Colonic mucosa (tissue), 4 donors: ENCODE data around the gene UNC5A. TPM values are rescaled to one million over a fixed set of nuclear protein-coding genes. Genes with fewer than 3 reads are reported as not detected.

Experiments
- DNase-seq: peaks from one replicate; pipeline ENCODE4 v3.0.0-alpha.2; 2020
- H3K27ac ChIP-seq: fragments of 200-600 bp; one replicate; pipeline ENCODE4 v1.8.0; 2021
- H3K27me3 ChIP-seq: fragments of 200-600 bp; one replicate; pipeline ENCODE4 v1.8.0; 2021
- H3K36me3 ChIP-seq: fragments of 200-600 bp; one replicate; pipeline ENCODE4 v1.8.0; 2021
- H3K4me1 ChIP-seq: fragments of 200-600 bp; one replicate; pipeline ENCODE4 v1.8.0; 2021; ENCODE audit warnings: mild to moderate bottlenecking
- H3K4me3 ChIP-seq: fragments of 200-600 bp; one replicate; pipeline ENCODE4 v1.8.0; 2021
- H3K9ac ChIP-seq, 2 donors: one replicate each; pipeline ENCODE4 v1.7.0; 2013; ENCODE audit warnings: control low read depth in 2 of 2, low read depth in 2 of 2, low read length in 2 of 2
- H3K9me3 ChIP-seq: fragments of 200-600 bp; one replicate; pipeline ENCODE4 v1.8.0; 2021
- intact Hi-C: fragments of 100-400 bp; cut with DNase I; formaldehyde crosslinking; loops from one replicate; pipeline ENCODE4 v1.14.1; 2022
- total RNA-seq, 2 donors: library from RNA; stranded (reverse); fragmentation: NEBNext Ultra II Directional in 1 of 2; extraction: Animal tissue kit (Norgen Biotek cat#: 25700) in 1 of 2; gene quantifications; one replicate each; pipeline ENCODE4 v1.2.1, GENCODE V29; 2021
- TF ChIP-seq, protein P1 (sequence below): fragments of 200-600 bp; IDR thresholded peaks from one replicate; pipeline ENCODE4 v1.8.0; 2022; ENCODE audit warnings: antibody characterized with exemption, mild to moderate bottlenecking
- donor health status: healthy.
- donor health status: DM: no; HTN: no; CAD: no.
- donor health status: DM: no; HTN: no; CAD: no.

UNC5A gene
- total RNA-seq, 2 donors from 2014 or later: not detected

DNA sequence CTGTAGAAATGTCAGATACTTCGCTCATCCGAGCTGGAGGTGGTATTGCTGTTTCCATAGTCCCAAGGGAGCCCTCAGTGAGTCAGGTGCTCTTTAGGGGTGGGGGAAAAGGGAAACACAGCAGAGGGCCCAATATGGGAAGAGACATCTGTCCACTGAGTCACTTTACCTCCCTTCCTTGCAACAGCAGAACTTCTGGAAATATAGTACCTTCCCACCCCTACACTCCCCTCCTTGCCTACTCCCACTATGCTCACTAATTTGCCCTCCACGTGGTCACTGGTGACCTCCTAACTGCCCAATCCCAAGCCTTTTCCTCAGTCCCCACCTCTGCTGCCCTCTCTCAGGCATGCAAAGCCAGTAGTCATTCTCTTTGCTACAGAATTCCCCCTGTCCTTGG, 86.9 kb downstream of the UNC5A start:
- TF ChIP-seq, protein P1, sequence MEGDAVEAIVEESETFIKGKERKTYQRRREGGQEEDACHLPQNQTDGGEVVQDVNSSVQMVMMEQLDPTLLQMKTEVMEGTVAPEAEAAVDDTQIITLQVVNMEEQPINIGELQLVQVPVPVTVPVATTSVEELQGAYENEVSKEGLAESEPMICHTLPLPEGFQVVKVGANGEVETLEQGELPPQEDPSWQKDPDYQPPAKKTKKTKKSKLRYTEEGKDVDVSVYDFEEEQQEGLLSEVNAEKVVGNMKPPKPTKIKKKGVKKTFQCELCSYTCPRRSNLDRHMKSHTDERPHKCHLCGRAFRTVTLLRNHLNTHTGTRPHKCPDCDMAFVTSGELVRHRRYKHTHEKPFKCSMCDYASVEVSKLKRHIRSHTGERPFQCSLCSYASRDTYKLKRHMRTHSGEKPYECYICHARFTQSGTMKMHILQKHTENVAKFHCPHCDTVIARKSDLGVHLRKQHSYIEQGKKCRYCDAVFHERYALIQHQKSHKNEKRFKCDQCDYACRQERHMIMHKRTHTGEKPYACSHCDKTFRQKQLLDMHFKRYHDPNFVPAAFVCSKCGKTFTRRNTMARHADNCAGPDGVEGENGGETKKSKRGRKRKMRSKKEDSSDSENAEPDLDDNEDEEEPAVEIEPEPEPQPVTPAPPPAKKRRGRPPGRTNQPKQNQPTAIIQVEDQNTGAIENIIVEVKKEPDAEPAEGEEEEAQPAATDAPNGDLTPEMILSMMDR: no peak
- no peak for DNase-seq
- intact Hi-C loops: no loop called here
- no peaks in the 10 kb centered on the region for H3K4me1 ChIP-seq
- H3K36me3 ChIP-seq: no peaks in the 10 kb centered on the region
- H3K27ac ChIP-seq: no peak overlapping the region
- no peak overlapping the region for H3K9ac ChIP-seq
- H3K4me3 ChIP-seq: no peak overlapping the region
- H3K27me3 ChIP-seq: no peaks in the 10 kb centered on the region
- H3K9me3 ChIP-seq: no peaks in the 10 kb centered on the region

DNA sequence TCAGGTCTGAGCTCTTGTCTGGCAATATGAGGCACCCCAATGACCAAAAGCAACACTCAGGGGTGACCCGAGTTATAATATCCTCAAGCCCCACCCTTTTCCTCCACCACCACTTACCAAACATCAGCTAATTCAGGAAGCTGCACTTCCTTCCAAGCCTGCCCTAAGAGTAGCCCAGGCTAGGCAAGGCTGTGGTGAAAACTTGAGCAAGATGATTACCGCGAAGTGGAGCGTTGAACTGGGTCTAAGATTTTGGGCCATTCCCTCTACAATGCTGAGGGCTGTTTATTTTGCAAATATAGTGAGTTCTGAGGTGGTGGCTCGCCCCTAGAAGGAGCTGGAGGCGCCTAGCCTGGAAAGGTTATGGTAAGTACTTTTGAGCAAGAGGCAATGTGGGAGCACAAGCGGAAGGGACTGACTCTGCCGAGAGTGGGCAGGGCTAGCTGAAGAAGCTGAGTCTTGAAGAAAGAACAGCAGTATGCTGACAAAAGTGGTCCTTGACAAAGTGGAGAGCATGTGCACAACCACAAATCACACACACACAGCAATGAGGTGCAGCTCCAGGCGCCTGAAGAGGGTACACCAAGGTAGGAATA, 89.0 kb downstream of the UNC5A start, which contains the start of gene HK3:
Gene HK3, minus strand, starts transcription at position 51 of the 596 bp plus-strand sequence. CDS start 3,187 bp downstream, outside the sequence.
- H3K27ac ChIP-seq: peak within 1 kb of the TSS; percentile 37
- no peak within 1 kb of the TSS for H3K9ac ChIP-seq
- no peaks in the 10 kb centered on the region for H3K4me1 ChIP-seq
- no peaks in the 10 kb centered on the region for H3K36me3 ChIP-seq
- H3K9me3 ChIP-seq: no peaks in the 10 kb centered on the region
- DNase-seq: no peak
- TF ChIP-seq, protein P1: no peak
- intact Hi-C loops: no loop called here
- no peaks in the 10 kb centered on the region for H3K27me3 ChIP-seq
- no peak within 1 kb of the TSS for H3K4me3 ChIP-seq

DNA sequence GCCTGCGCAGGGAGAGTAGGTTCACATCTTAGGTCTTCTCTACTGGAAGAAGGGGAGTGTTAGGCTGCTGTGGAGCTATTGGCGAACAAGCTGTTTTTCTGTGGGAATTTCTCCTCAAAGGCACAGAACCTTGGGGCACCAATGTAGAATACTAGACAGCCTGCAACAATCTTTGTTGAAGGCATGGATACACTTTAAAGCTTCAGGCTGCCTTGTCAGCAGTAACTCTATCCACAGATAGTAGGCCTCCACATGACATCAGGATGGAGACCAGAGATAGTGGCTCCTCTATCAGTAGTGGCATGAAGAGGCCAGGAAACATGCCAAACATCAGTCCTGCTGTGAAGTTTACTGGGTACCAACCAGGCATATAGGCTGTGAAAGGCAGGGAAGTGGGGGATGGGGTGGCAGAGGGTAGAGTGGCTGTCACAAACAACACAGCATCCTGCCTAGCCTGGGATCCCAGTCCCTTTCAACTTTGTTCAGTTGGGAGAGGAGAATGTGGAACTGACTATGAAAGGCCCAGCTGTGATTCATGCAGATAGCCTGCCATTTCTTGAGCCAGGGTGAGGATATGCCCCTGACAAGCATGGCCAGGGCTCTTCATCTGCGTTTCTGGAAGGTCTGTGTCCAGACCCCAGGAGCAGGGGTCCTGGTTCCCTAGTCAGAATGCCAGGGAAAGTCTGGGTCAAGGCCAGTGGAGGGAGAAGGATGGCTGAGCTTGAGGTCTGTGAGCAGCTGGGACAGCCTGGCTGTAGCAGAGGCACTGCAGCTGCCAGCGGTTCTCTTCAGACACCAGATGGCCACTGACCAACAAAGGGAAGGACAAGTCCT, 89.8 kb downstream of the UNC5A start:
- H3K36me3 ChIP-seq: no peaks in the 10 kb centered on the region
- peak overlapping the region; percentile 37 for H3K27ac ChIP-seq
- intact Hi-C loops: no loop called here
- no peak for DNase-seq
- no peaks in the 10 kb centered on the region for H3K4me1 ChIP-seq
- no peaks in the 10 kb centered on the region for H3K27me3 ChIP-seq
- H3K4me3 ChIP-seq: no peak overlapping the region
- no peaks in the 10 kb centered on the region for H3K9me3 ChIP-seq
- no peak overlapping the region for H3K9ac ChIP-seq
- TF ChIP-seq, protein P1: no peak

DNA sequence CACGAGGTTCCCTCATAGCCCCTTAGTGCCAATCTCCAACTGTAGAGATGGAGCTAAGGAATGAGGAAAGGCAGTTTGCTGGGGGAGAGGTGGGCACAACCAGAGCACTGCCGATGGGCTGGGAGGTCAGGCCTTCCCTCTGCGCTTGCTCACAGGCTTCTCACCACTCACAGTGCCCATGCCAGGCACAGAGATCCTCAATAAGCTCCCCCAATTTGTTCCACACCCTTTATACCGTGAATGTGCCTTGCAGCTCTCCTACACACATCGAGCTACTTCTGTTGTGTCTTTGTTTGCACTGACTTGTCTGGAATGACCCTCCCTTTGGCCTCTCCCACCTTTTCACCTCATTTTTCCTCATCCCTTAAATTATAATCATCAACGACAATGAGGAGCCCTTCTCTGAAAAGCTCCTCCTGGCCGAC, 90.4 kb downstream of the UNC5A start:
- TF ChIP-seq, protein P1: no peak
- no peak overlapping the region for H3K4me3 ChIP-seq
- H3K36me3 ChIP-seq: no peaks in the 10 kb centered on the region
- no peaks in the 10 kb centered on the region for H3K4me1 ChIP-seq
- no peaks in the 10 kb centered on the region for H3K27me3 ChIP-seq
- intact Hi-C loops: no loop called here
- H3K9ac ChIP-seq: no peak overlapping the region
- H3K27ac ChIP-seq: no peak overlapping the region
- no peaks in the 10 kb centered on the region for H3K9me3 ChIP-seq
- DNase-seq: no peak

DNA sequence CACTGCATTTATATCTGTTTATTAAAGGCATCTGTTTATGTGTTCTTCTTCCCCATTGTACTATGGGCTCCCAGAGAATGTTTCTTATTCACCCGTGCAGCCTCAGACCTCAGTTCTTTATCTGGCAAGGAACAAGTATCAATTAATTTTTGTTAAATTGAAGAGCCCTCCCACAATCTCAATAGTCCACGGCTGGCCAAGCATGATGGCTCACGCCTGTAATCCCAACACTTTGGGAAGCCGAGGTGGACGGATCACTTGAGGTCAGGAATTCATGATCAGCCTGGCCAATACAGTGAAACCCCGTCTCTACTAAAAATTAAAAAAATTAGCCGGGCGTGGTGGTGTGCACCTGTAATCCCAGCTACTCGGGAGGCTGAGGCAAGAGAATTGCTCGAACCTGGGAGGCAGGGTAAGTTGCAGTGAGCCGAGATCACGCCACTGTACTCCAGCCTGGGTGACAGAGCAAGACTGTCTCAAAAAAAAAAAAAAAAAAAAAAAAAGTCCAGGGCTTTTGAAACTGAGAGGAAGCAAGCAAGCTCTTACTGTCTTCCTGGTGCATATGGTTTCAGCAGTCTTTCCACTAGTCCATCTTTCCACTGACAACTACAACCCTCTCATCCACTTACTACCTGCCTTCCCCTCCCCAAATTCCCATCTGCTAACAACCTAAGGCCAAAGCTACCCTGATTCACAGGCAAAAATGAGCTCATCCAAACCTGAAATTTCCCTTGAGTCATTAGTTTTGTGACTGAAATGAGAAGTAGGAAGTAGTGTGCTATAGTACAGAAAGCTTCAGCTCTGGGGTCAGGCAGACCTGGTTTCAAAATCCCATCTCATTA, 91.1 kb downstream of the UNC5A start:
- TF ChIP-seq, protein P1: no peak
- Histone ChIP-seq H3K9me3 (no peaks in the 10 kb centered on the region), H3K36me3 (no peaks in the 10 kb centered on the region), H3K4me3 (no peak overlapping the region), H3K27me3 (no peaks in the 10 kb centered on the region), H3K27ac (no peak overlapping the region), H3K9ac (no peak overlapping the region), H3K4me1 (no peaks in the 10 kb centered on the region)
- no peak for DNase-seq
- intact Hi-C loops: no loop called here
